ENCODE results near the gene PANK4. TPM values are rescaled to one million over a fixed set of nuclear protein-coding genes. Genes with fewer than 3 reads are reported as not detected.

Gene PANK4
- total and polyA plus RNA-seq, 2 donors (not counting 3 experiments of a cell fraction or from before 2014, with no cell fraction given) = 22.1 to 34.0 TPM

- Histone ChIP-seq H3K4me3 (replicated peaks in 1 of 3; ENCODE audit: insufficient read depth in 1 of 3, low read depth in 1 of 3, low read length in 3 of 3) (no peak overlapping the region), H3K36me3 (ENCODE audit: control insufficient read depth in 2 of 2, extremely low read depth in 1 of 2, insufficient read depth in 2 of 2, low read length in 2 of 2) (peaks cover 6 to 43% of the 10 kb centered on the region in 2 experiments), H3K9ac (replicated peaks; ENCODE audit: extremely low read depth, insufficient read depth, low read length) (no peak overlapping the region), H3K79me2 (ENCODE audit: control insufficient read depth, insufficient read depth, low read length) (peaks cover 38% of the 10 kb centered on the region), H3K27me3 (ENCODE audit: control insufficient read depth in 2 of 2, insufficient read depth in 2 of 2, low read length in 2 of 2) (no peaks in the 10 kb centered on the region), H3K9me1 (replicated peaks; ENCODE audit: control insufficient read depth, extremely low read depth, insufficient read depth, low read length) (no peaks in the 10 kb centered on the region), H2AFZ (ENCODE audit: low read depth, low read length) (no peak overlapping the region), H3K9me3 (replicated peaks; ENCODE audit: control insufficient read depth, insufficient read depth, low read length) (no peaks in the 10 kb centered on the region), H3K4me2 (ENCODE audit: insufficient read depth, low read length) (no peak overlapping the region), H4K20me1 (replicated peaks; ENCODE audit: control insufficient read depth, extremely low read depth, insufficient read depth, low read length) (no peaks in the 10 kb centered on the region), H3K27ac (ENCODE audit: insufficient read depth, low read depth, low read length) (no peak overlapping the region), H3K4me1 (ENCODE audit: control insufficient read depth, extremely low read depth, insufficient read depth, low read length) (peaks cover 14% of the 10 kb centered on the region)
- ChIA-PET CTCF (no interaction called here), POLR2A (no interaction called here)
- dilution Hi-C loops (cut with MboI; ENCODE audit: extremely low pct_ligation_motif_present, low sequenced_read_pairs) = no loop called here
- DNase-seq (ENCODE audit: low read depth, low spot score) = no peak
- TF ChIP-seq FOS (IDR thresholded peaks at IDR 0.05; ENCODE audit: borderline replicate concordance, insufficient read depth, low read length) = no peak
- TF ChIP-seq CTCF (IDR thresholded peaks at IDR 0.05; ENCODE audit: extremely low read depth in 1 of 2, insufficient read depth in 1 of 2, low read depth in 1 of 2, low read length in 2 of 2) = no peak
- TF ChIP-seq MAX (IDR thresholded peaks at IDR 0.05; ENCODE audit: insufficient read depth, insufficient read length) = no peak
- TF ChIP-seq POLR2A (IDR thresholded peaks at IDR 0.05; ENCODE audit: low read depth, low read length) = no peak
- TF ChIP-seq POLR2AphosphoS5 (IDR thresholded peaks at IDR 0.05; ENCODE audit: insufficient read depth, low read depth, low read length) = no peak
- no peak for TF ChIP-seq EZH2 (IDR thresholded peaks at IDR 0.05; ENCODE audit: borderline replicate concordance, low read depth, low read length, severe bottlenecking)
- no peak for TF ChIP-seq MYC (IDR thresholded peaks at IDR 0.05; ENCODE audit: low read depth, low read length)
- TF ChIP-seq JUN (IDR thresholded peaks at IDR 0.05; ENCODE audit: borderline replicate concordance, insufficient read depth, insufficient read length, low read depth) = no peak
- no peak for TF ChIP-seq GATA2 (IDR thresholded peaks at IDR 0.05; ENCODE audit: insufficient read depth, insufficient read length, low read depth, low read length)
- BruUV-seq (replicated peaks) = no TSS peak
- no peak for FAIRE-seq
- intact Hi-C loops (cut with micrococcal nuclease) = no loop called here
Measured at GRCh38 chr1:2520806-2521205, 5.6 kb downstream of the PANK4 start.

Measured in endothelial cell of umbilical vein (primary cell).